ENCODE data around the gene FOXN3. TPM values are rescaled to one million over a fixed set of nuclear protein-coding genes. Genes with fewer than 3 reads are reported as not detected.

The FOXN3 gene
- total RNA-seq, 1 donor from 2014 or later, result 122 TPM

GRCh38 chr14:89377544-89377943 lies 39.5 kb downstream of the FOXN3 start:
- no peak for FAIRE-seq
- no peaks in the 10 kb centered on the region for H3K27me3 ChIP-seq (ENCODE audit: insufficient read depth, low read length)
- H3K36me3 ChIP-seq (ENCODE audit: insufficient read depth, low read length), result no peaks in the 10 kb centered on the region
- TF ChIP-seq EZH2 (IDR thresholded peaks at IDR 0.05; ENCODE audit: insufficient read depth, low read length) (no peak), CTCF (IDR thresholded peaks at IDR 0.05; ENCODE audit: insufficient read depth, low read depth, low read length) (no peak)
- H3K9me3 ChIP-seq (ENCODE audit: insufficient read depth, low read depth, low read length), result no peaks in the 10 kb centered on the region
- H4K20me1 ChIP-seq (ENCODE audit: insufficient read depth, low read length), result peaks cover 46% of the 10 kb centered on the region
- no peaks in the 10 kb centered on the region for H3K27me3 Mint-ChIP-seq (ENCODE audit: low read depth, unreplicated experiment)
- peaks cover 84% of the 10 kb centered on the region for H3K79me2 ChIP-seq (ENCODE audit: insufficient read depth, low read length)
- peaks cover 39% of the 10 kb centered on the region for H3K36me3 Mint-ChIP-seq (ENCODE audit: low read depth, unreplicated experiment)
- peaks cover 14% of the 10 kb centered on the region for H3K4me1 ChIP-seq (ENCODE audit: insufficient read depth, low read length)
- no peak for DNase-seq (ENCODE audit: low read depth)
- H3K4me3 ChIP-seq (ENCODE audit: insufficient read depth, low read depth, low read length), result no peak overlapping the region
- H3K9ac ChIP-seq (ENCODE audit: low read length), result peak overlapping the region; percentile 1
- peaks cover 6% of the 10 kb centered on the region for H3K9me3 Mint-ChIP-seq (ENCODE audit: unreplicated experiment)
- no peak overlapping the region for H3K4me3 Mint-ChIP-seq (ENCODE audit: unreplicated experiment)
- H3K4me1 Mint-ChIP-seq (ENCODE audit: low read depth, unreplicated experiment), result peaks cover 22% of the 10 kb centered on the region
- no peak overlapping the region for H2AFZ ChIP-seq (ENCODE audit: low read depth, low read length)
- no peak overlapping the region for H3K4me2 ChIP-seq (ENCODE audit: low read length)
- H3K27ac Mint-ChIP-seq (ENCODE audit: unreplicated experiment), result peak overlapping the region; percentile 97
- H3K27ac ChIP-seq (ENCODE audit: low read depth, low read length), result peak overlapping the region; percentile 72

- no peaks in the 10 kb centered on the region for H3K27me3 ChIP-seq (ENCODE audit: insufficient read depth, low read length)
- H3K9me3 Mint-ChIP-seq (ENCODE audit: unreplicated experiment), result peaks cover 2% of the 10 kb centered on the region
- DNase-seq (ENCODE audit: low read depth) (no peak), FAIRE-seq (no peak)
- no peak overlapping the region for H3K4me3 Mint-ChIP-seq (ENCODE audit: unreplicated experiment)
- no peak overlapping the region for H3K9ac ChIP-seq (ENCODE audit: low read length)
- H3K27ac Mint-ChIP-seq (ENCODE audit: unreplicated experiment), result no peak overlapping the region
- peaks cover 24% of the 10 kb centered on the region for H3K4me1 Mint-ChIP-seq (ENCODE audit: low read depth, unreplicated experiment)
- H3K9me3 ChIP-seq (ENCODE audit: insufficient read depth, low read depth, low read length), result no peaks in the 10 kb centered on the region
- no peak overlapping the region for H3K27ac ChIP-seq (ENCODE audit: low read depth, low read length)
- no peak overlapping the region for H3K4me2 ChIP-seq (ENCODE audit: low read length)
- no peak overlapping the region for H2AFZ ChIP-seq (ENCODE audit: low read depth, low read length)
- peaks cover 80% of the 10 kb centered on the region for H3K79me2 ChIP-seq (ENCODE audit: insufficient read depth, low read length)
- H3K4me1 ChIP-seq (ENCODE audit: insufficient read depth, low read length), result peaks cover 24% of the 10 kb centered on the region
- H3K36me3 ChIP-seq (ENCODE audit: insufficient read depth, low read length), result no peaks in the 10 kb centered on the region
- TF ChIP-seq CTCF (IDR thresholded peaks at IDR 0.05; ENCODE audit: insufficient read depth, low read depth, low read length) (no peak), EZH2 (IDR thresholded peaks at IDR 0.05; ENCODE audit: insufficient read depth, low read length) (no peak)
- H3K27me3 Mint-ChIP-seq (ENCODE audit: low read depth, unreplicated experiment), result no peaks in the 10 kb centered on the region
- peaks cover 48% of the 10 kb centered on the region for H4K20me1 ChIP-seq (ENCODE audit: insufficient read depth, low read length)
- H3K36me3 Mint-ChIP-seq (ENCODE audit: low read depth, unreplicated experiment), result peaks cover 32% of the 10 kb centered on the region
- H3K4me3 ChIP-seq (ENCODE audit: insufficient read depth, low read depth, low read length), result no peak overlapping the region
These were observed 42.1 kb downstream of the FOXN3 start for GRCh38 chr14:89374908-89375307.

- no peak overlapping the region for H3K27ac Mint-ChIP-seq (ENCODE audit: unreplicated experiment)
- peaks cover 50% of the 10 kb centered on the region for H4K20me1 ChIP-seq (ENCODE audit: insufficient read depth, low read length)
- DNase-seq (ENCODE audit: low read depth) (no peak), FAIRE-seq (no peak)
- H3K9me3 Mint-ChIP-seq (ENCODE audit: unreplicated experiment), result peaks cover 2% of the 10 kb centered on the region
- H3K4me3 ChIP-seq (ENCODE audit: insufficient read depth, low read depth, low read length), result no peak overlapping the region
- no peak overlapping the region for H3K27ac ChIP-seq (ENCODE audit: low read depth, low read length)
- TF ChIP-seq CTCF (IDR thresholded peaks at IDR 0.05; ENCODE audit: insufficient read depth, low read depth, low read length) (no peak), EZH2 (IDR thresholded peaks at IDR 0.05; ENCODE audit: insufficient read depth, low read length) (no peak)
- H3K79me2 ChIP-seq (ENCODE audit: insufficient read depth, low read length), result peaks cover 88% of the 10 kb centered on the region
- H3K9me3 ChIP-seq (ENCODE audit: insufficient read depth, low read depth, low read length), result no peaks in the 10 kb centered on the region
- H3K27me3 ChIP-seq (ENCODE audit: insufficient read depth, low read length), result no peaks in the 10 kb centered on the region
- no peak overlapping the region for H2AFZ ChIP-seq (ENCODE audit: low read depth, low read length)
- H3K4me1 ChIP-seq (ENCODE audit: insufficient read depth, low read length), result peaks cover 18% of the 10 kb centered on the region
- H3K36me3 Mint-ChIP-seq (ENCODE audit: low read depth, unreplicated experiment), result peaks cover 26% of the 10 kb centered on the region
- peaks cover 20% of the 10 kb centered on the region for H3K4me1 Mint-ChIP-seq (ENCODE audit: low read depth, unreplicated experiment)
- H3K4me3 Mint-ChIP-seq (ENCODE audit: unreplicated experiment), result no peak overlapping the region
- H3K27me3 Mint-ChIP-seq (ENCODE audit: low read depth, unreplicated experiment), result no peaks in the 10 kb centered on the region
- H3K9ac ChIP-seq (ENCODE audit: low read length), result no peak overlapping the region
- no peaks in the 10 kb centered on the region for H3K36me3 ChIP-seq (ENCODE audit: insufficient read depth, low read length)
- no peak overlapping the region for H3K4me2 ChIP-seq (ENCODE audit: low read length)
These were observed 43.8 kb downstream of the FOXN3 start for GRCh38 chr14:89373185-89373584.

Data from astrocyte (in vitro differentiated cells and primary cell).